Amniotic epithelial cell (primary cell): ENCODE measurements around the gene HIVEP2.

ENCODE experiments used
- DNase-seq: peaks from one replicate; pipeline ENCODE4 v3.0.0-alpha.2; 2010; ENCODE audit warnings: low read depth

HIVEP2 gene

GRCh38 chr6:142839686-142840040 is 105.3 kb downstream of the HIVEP2 start:
- DNase-seq, result no peak

DNA sequence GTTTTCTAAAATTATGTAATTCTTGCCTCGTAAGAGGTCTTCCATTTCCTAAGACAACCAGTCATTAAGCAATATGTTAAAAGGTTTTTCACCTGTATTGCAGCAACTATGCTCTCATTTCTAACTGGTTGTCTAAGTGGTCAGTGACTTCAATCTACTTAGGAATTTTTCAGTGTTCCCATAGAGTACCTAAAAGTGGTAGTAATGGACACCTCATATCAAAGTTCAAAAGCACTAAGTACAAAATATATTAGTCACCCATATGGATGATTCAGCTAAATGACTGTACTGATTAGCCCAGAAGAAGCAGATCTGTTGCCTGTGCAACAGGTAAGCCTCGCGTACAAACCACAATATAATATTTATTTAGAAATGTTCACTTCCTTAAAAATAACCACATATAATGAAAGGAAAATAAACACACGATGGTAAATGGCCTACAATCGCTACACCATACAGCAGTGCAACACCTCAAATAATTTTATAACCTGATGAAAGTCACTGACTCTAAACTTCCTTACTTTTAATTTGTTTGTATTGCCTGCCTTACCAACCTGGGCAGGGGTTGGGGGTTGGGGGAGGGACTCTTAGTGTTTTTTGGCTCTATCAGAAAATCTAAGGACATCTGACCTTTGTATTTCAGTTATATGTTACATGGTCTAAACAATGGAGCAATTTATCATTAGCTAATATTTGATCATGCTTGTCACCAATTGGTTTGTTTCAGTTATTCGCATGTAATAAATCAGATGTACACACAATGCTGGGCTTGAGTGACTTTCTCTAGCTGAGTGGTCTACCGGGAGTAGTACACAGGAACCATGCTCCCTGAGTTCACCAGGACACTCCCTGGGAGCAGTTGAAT is 105.9 kb downstream of the HIVEP2 start:
- DNase-seq, result peak; percentile 70

DNA sequence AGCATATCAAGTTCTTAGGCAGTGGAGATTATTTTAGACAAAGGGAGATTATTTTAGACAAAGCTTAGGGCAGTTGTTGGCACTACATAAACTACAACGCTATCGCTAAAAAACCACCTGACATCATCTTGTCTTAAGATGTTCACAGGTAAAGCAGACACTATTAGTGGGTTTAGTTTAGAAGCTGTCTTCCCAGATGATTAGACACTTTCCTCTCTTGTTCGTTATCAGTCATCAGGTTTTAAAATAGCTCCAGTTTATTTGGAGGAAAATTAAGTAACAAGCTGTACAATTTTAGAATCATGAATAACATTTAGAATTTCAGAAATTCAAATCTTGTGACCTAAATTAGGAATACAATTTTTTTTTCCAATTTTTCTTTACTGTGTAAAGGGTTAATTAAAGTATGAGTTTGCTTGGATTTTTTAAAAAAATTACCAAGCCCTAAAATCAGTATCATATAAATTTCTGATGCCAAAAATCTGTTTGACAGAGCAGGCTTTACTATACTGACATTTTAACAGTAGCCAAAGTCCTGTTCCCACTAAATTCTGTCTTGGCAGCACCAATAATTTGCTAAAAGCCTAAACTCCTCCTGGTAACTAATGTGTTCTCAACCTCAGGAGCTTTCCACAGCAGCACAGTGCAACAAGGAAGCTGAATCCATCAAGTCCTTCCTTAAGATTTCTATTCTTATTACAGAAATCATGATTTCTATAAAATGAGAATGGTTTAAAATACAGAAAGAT is 109.0 kb downstream of the HIVEP2 start:
- no peak for DNase-seq

DNA sequence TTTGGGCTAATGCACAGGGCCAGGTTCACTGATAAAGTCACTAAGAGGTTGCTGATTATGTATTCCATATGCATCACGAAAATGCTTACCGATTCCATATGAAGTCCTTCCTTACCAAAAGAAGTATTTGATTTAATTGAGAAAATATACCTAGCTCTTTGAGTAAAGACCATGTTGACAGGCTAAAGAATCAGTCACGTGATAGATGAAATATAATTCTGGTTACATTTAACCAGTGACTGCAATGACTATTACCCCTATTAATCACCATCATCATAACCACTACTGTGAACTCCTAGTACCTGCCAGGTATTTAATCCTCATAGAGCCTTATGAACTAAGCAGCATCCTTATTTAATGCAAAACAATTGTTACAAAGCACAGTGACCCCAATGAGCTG is 110.1 kb downstream of the HIVEP2 start:
- no peak for DNase-seq

DNA sequence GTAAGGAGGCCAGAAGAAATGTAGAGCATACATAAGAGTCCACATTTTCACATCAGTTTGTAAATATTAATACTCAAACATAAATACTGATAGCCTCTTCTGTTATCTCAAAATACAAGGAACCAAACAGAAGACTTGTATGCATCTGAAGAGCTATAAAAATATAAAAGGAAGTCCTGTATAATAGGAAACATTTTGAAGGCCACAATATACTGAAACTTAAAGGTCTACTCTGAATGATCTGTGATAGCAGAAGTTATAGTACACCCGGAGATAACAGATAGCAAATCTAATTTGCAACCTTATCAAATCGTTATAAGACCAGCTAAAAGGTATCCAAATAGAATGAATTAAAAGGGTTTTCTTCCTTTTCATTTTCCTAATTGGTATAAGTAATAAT is 111.2 kb downstream of the HIVEP2 start:
- no peak for DNase-seq

GRCh38 chr6:142833054-142833453 is 111.9 kb downstream of the HIVEP2 start:
- DNase-seq, result peak; percentile 87

GRCh38 chr6:142830807-142831206 is 114.2 kb downstream of the HIVEP2 start:
- DNase-seq, result no peak

DNA sequence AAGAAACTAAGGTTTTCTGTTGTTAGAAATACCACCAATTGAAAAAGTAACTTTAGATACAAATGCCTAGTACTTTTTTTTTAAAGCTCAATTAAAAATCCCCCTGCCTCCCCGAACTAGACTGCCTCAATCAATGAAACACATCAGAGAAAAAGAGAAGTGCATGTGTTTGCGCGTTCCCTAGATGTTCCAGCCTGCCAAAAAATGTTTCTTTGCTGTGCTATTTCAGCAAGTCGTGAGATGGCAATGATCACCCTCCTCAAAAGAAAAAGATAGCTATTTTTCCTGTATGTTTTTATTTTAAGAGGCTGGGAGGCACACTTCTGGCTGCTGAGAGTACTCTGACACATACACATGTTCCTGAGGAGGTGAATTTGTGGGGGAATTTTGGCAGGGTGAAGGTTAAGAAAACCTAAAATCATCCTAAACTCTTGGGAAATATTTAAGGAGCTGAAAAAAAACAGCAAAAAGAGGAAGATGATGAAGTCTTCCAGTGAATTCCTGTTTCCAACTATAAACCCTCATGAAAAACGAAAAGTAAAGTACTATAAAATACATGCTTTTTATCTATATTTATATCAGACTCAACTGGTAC is 114.8 kb downstream of the HIVEP2 start:
- no peak for DNase-seq

GRCh38 chr6:142829556-142829955 is 115.4 kb downstream of the HIVEP2 start:
- no peak for DNase-seq

- peak; percentile 38 for DNase-seq
Observed at GRCh38 chr6:142827991-142828390, 117.0 kb downstream of the HIVEP2 start.

GRCh38 chr6:142827369-142827768 is 117.6 kb downstream of the HIVEP2 start:
- no peak for DNase-seq

DNA sequence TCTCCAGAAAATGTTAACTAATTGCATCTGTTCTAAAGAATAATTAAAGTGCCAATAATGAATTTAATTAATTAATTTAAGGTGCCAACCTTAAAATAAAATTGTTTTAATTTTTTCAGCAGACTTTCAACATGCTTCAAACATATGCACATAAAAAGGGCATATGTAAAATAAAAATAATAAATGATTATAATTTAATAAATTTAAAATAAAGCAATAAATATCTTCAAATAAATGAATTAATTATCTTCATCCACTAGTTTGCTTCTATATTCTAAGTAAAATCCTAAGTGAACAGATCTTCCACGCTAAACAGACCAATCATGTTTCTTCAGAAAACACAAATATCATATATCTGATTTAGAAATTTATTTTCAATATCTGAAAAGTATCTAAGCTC is 119.2 kb downstream of the HIVEP2 start:
- no peak for DNase-seq

DNA sequence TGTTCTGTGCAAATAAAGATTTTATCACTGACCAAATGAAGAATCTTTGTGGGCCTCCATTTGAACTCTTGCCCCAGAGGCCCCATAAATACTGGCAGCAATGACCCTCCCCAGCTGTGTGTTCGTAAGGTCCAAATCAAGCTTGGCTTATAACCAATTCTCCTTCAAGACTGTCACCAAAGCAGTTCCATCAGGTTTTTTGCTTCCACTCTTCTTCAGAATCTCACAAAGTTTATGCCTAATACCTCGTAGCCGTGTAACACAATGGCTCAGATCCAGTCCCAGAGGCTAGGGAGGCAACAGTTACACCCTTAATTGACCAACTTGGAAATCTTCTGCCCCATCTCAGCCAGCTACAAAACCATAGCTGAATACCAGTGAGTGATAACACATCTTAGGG is 120.5 kb downstream of the HIVEP2 start:
- no peak for DNase-seq

DNA sequence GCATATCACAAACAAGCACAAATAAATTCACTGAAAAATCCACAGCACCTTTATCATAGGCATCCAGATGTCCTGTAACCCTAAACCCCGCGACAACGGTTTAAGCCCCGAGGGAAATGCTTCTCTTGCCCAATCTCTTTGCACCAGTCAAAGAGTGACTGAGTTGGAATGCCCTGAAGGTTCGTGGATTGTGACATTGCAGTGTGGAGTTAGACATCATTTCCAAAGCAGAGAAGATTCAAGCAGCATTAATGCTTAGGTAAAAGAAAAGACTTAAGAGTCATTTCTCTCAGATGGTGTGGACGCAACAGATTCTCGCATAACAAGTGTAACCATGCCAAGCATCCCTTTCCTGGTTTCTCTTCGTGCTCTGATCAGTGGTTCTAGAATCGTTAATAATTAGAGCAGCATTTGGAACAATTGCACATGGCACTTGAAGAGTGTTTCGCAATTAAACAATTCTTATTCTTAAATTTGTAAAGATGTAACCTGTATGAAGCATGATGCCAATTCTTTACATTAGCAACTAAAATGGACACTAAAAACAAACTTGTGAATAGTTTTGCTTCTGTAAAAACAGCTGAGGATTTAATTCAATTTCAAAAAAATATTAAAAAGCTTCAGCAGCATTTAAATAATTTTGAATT is 121.6 kb downstream of the HIVEP2 start:
- no peak for DNase-seq

DNA sequence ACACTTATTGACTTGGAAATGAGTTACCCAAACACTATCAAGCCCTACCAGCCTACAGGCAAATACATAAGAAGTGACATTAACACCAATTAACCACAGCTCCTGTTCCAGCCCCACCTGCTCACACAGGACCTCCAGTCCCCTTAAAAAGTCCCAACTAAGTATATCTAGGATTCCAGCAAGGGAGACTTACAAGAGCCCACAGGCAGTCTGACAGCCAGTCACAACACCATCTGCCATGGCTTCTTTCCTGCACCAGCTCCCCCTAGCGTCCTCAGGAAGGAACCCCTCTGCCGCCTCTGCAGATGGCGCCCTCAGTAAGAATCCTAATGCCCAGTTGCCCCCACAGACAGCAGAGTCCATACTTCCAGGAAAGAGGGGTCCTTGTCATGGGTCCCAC is 122.1 kb downstream of the HIVEP2 start:
- no peak for DNase-seq

DNA sequence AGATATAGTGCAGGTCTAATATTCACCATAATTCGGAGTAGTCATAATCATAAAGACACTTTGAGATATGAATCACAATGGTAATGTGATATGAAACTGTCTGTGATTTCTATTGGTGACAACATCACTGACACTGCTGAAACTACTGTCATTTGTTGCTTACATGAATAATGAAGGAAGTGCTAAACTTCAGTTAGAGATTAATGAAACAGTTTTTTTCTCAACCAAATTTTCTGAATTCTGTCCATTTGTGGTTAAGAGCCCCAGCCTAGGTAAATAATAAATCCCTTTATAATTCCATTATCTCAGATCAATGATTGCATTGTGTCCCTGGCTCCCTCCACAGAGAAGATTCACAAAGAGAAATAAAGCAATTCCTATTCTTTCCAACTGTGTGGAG is 122.6 kb downstream of the HIVEP2 start:
- no peak for DNase-seq

- no peak for DNase-seq
Observed at GRCh38 chr6:142821860-142822259, 123.1 kb downstream of the HIVEP2 start.

- no peak for DNase-seq
Observed at GRCh38 chr6:142821164-142821716, 123.7 kb downstream of the HIVEP2 start.

- no peak for DNase-seq
Observed at GRCh38 chr6:142820338-142821051, 124.5 kb downstream of the HIVEP2 start.

GRCh38 chr6:142819603-142820337 is 125.2 kb downstream of the HIVEP2 start:
- DNase-seq, result peak; percentile 51

DNA sequence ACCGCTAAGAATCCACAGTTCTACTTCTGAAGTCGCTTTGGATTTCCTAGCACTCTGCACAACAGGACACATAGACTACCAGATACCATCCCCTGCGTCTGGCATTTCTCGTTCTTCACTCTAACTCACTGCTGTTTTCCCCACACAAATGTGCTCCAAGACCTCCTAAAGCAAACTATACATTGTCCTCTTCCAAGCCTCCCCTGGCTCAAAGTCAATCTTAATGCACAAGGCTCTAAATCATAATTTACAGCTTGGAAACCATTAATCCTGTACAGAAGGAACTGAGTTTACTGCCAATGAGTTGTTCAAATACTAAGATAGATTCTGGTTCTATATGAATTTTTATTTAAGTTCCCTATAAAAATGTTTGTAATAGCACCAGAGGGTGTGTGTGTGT is 128.5 kb downstream of the HIVEP2 start:
- DNase-seq, result no peak
